Spleen (tissue), 7 donors: Measurements from ENCODE around the gene NPC1.
"Not testable (repeated sequence)": the region's sequence is repeated elsewhere in the genome, so short reads cannot be mapped to it uniquely, and the experiment has no call there.

ENCODE experiments used
- POLR2A ChIP-seq, 3 donors: fragments of 450-650 bp; IDR thresholded peaks; one replicate each; pipeline ENCODE4 v1.5.1; 2017; ENCODE audit warnings: antibody characterized with exemption in 3 of 3, mild to moderate bottlenecking in 1 of 3
- TF ChIP-seq, protein P1 (sequence below), 11 experiments: fragments of 200-600 bp in 7 of 11; fragments of 450-650 bp in 4 of 11; sonication (generic) in 4 of 11; IDR thresholded peaks in 8 of 11; conservative IDR thresholded peaks in 3 of 11; 1 replicate in 7 of 11; 2 replicates in 4 of 11; pipeline versions ENCODE4 v1.4.0 to v1.8.0; 2016 to 2021; ENCODE audit warnings: antibody characterized with exemption in 11 of 11, inconsistent platforms in 4 of 11, mild to moderate bottlenecking in 1 of 11
- donor health status: DM: no; HTN: no; CAD: no; lungs with moderate emphysema.
- donor health status: DM: no; HTN: no; CAD: no.
- donor health status: DM: no; HTN: no; CAD: no.

DNA sequence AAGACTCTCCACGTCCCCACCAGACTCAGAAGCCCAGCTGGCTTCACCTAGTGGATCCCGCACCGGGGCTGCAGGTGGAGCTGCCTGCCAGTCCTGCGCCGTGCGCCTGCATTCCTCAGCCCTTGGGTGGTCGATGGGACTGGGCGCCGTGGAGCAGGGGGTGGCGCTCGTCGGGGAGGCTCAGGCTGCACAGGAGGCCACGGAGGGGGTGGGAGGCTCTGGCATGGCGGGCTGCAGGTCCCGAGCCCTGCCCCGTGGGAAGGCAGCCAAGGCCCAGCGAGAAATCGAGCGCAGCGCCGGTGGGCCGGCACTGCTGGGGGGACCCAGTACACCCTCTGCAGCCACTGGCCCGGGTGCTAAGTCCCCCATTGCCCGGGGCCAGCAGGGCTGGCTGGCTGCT is 8.8 kb downstream of the NPC1 start:
- TF ChIP-seq, protein P1, sequence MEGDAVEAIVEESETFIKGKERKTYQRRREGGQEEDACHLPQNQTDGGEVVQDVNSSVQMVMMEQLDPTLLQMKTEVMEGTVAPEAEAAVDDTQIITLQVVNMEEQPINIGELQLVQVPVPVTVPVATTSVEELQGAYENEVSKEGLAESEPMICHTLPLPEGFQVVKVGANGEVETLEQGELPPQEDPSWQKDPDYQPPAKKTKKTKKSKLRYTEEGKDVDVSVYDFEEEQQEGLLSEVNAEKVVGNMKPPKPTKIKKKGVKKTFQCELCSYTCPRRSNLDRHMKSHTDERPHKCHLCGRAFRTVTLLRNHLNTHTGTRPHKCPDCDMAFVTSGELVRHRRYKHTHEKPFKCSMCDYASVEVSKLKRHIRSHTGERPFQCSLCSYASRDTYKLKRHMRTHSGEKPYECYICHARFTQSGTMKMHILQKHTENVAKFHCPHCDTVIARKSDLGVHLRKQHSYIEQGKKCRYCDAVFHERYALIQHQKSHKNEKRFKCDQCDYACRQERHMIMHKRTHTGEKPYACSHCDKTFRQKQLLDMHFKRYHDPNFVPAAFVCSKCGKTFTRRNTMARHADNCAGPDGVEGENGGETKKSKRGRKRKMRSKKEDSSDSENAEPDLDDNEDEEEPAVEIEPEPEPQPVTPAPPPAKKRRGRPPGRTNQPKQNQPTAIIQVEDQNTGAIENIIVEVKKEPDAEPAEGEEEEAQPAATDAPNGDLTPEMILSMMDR (IDR thresholded peaks at IDR 0.05 in 8 of 11, conservative IDR thresholded peaks at IDR 0.05 in 3 of 11), result not testable (repeated sequence)
- not testable (repeated sequence) for TF ChIP-seq POLR2A (IDR thresholded peaks at IDR 0.05)
